IMR-90 (cell line): ENCODE data around the gene PTEN. TPM values are rescaled to one million over a fixed set of nuclear protein-coding genes. Genes with fewer than 3 reads are reported as not detected.

ENCODE experiments used
- ATAC-seq: fragments of 200-7000 bp; cut with Tn5 transposase; 2 replicates; pipeline ENCODE4 v1.9.1; 2020; ENCODE audit warnings: low read depth, mild to moderate bottlenecking, moderate library complexity
- BruUV-seq: library from RNA; stranded (reverse); fragments of 400-500 nt; replicated peaks from 2 replicates; lab custom pipeline; 2021; lab: Mats Ljungman, UMichigan
- CTCF ChIA-PET: fragments of 300-600 bp; formaldehyde crosslinking; extraction: SDS; loops from one replicate; lab custom pipeline; 2021; ENCODE audit warnings: antibody characterized with exemption; lab: Yijun Ruan, JAX
- POLR2A ChIA-PET: fragments of 300-600 bp; sonication (Branson Sonifier 250); formaldehyde crosslinking; loops from one replicate; lab custom pipeline; 2022; ENCODE audit warnings: antibody characterized with exemption; ENCODE audit not compliant: unreplicated experiment; lab: Charles Lee
- DNase-seq: peaks from one replicate; pipeline ENCODE4 v3.0.0; 2013
- H2AFZ ChIP-seq: replicated peaks from 2 replicates; pipeline ENCODE3; 2013; ENCODE audit warnings: low read length, mild to moderate bottlenecking; ENCODE audit not compliant: poor library complexity
- H2AK5ac ChIP-seq: 2 replicates; pipeline ENCODE4 v1.6.1; 2013; ENCODE audit warnings: low read depth, low read length, inconsistent platforms
- H2AK9ac ChIP-seq: replicated peaks from 2 replicates; pipeline ENCODE3; 2013; ENCODE audit warnings: mild to moderate bottlenecking, low read depth, low read length, moderate library complexity; ENCODE audit not compliant: poor library complexity
- H2BK120ac ChIP-seq: 2 replicates; pipeline ENCODE4 v1.6.1; 2013; ENCODE audit warnings: low read depth, low read length, inconsistent platforms
- H2BK15ac ChIP-seq: 3 replicates; pipeline ENCODE4 v1.6.1; 2013; ENCODE audit warnings: low read depth, low read length, inconsistent platforms
- H2BK20ac ChIP-seq: 2 replicates; pipeline ENCODE4 v1.6.1; 2013; ENCODE audit warnings: low read depth, mild to moderate bottlenecking, inconsistent platforms, low read length, moderate library complexity
- H2BK5ac ChIP-seq: 2 replicates; pipeline ENCODE4 v1.6.1; 2013; ENCODE audit warnings: mild to moderate bottlenecking, low read depth, low read length, inconsistent platforms; ENCODE audit not compliant: poor library complexity, severe bottlenecking
- H3K14ac ChIP-seq: replicated peaks from 2 replicates; pipeline ENCODE4 v1.6.1; 2013; ENCODE audit warnings: low read depth, low read length, inconsistent platforms
- H3K18ac ChIP-seq: 2 replicates; pipeline ENCODE4 v1.6.1; 2013; ENCODE audit warnings: low read depth, low read length, control low read depth
- H3K23ac ChIP-seq: 2 replicates; pipeline ENCODE4 v1.6.1; 2013; ENCODE audit warnings: low read depth, low read length, inconsistent platforms
- H3K27ac ChIP-seq: 2 replicates; pipeline ENCODE4 v1.5.1; 2013; ENCODE audit warnings: mild to moderate bottlenecking, control low read depth, low read length; ENCODE audit not compliant: insufficient read depth
- H3K27me3 ChIP-seq: 2 replicates; pipeline ENCODE4 v1.6.1; 2013; ENCODE audit warnings: low read length; ENCODE audit not compliant: control insufficient read depth, insufficient read depth
- H3K36me3 ChIP-seq: 2 replicates; pipeline ENCODE4 v1.6.1; 2013; ENCODE audit warnings: low read length, mixed read lengths; ENCODE audit not compliant: control insufficient read depth, insufficient read depth
- H3K4ac ChIP-seq: 2 replicates; pipeline ENCODE4 v1.6.1; 2013; ENCODE audit warnings: low read depth, low read length, inconsistent platforms
- H3K4me1 ChIP-seq: 2 replicates; pipeline ENCODE4 v1.6.1; 2013; ENCODE audit warnings: low read length, mixed read lengths; ENCODE audit not compliant: control insufficient read depth, insufficient read depth
- H3K4me2 ChIP-seq: 2 replicates; pipeline ENCODE4 v1.6.1; 2013; ENCODE audit warnings: low read depth, mild to moderate bottlenecking, control low read depth, low read length, moderate library complexity
- H3K4me3 ChIP-seq: 2 replicates; pipeline ENCODE4 v1.5.1; 2013; ENCODE audit warnings: low read depth, mild to moderate bottlenecking, control low read depth, low read length, moderate library complexity; ENCODE audit not compliant: insufficient read depth
- H3K56ac ChIP-seq: 2 replicates; pipeline ENCODE4 v1.6.1; 2013; ENCODE audit warnings: low read length, inconsistent platforms; ENCODE audit not compliant: insufficient read depth; ENCODE audit errors: extremely low read depth
- H3K79me1 ChIP-seq, 2 experiments: 2 replicates each; pipeline ENCODE4 v1.6.1; 2013; ENCODE audit warnings: low read length in 2 of 2, inconsistent platforms in 1 of 2, low read depth in 1 of 2
- H3K9ac ChIP-seq: 2 replicates; pipeline ENCODE4 v1.6.1; 2013; ENCODE audit warnings: low read depth, low read length, control low read depth
- H3K9me1 ChIP-seq: 2 replicates; pipeline ENCODE4 v1.6.1; 2013; ENCODE audit warnings: low read length, inconsistent platforms; ENCODE audit not compliant: insufficient read depth
- H3K9me3 ChIP-seq: 2 replicates; pipeline ENCODE4 v1.6.1; 2013; ENCODE audit warnings: low read length; ENCODE audit not compliant: control insufficient read depth, insufficient read depth
- H4K20me1 ChIP-seq: 2 replicates; pipeline ENCODE4 v1.6.1; 2013; ENCODE audit warnings: low read length, inconsistent platforms; ENCODE audit not compliant: insufficient read depth
- H4K5ac ChIP-seq: 2 replicates; pipeline ENCODE4 v1.6.1; 2013; ENCODE audit warnings: mild to moderate bottlenecking, low read depth, low read length, control low read depth
- H4K8ac ChIP-seq, 2 experiments: 2 replicates each; pipeline ENCODE4 v1.6.1; 2013; ENCODE audit warnings: low read depth in 2 of 2, low read length in 2 of 2, control low read depth in 1 of 2, inconsistent platforms in 1 of 2
- H4K91ac ChIP-seq: 2 replicates; pipeline ENCODE4 v1.6.1; 2013; ENCODE audit warnings: low read depth, low read length, inconsistent platforms; ENCODE audit not compliant: insufficient read depth
- BHLHE40 ChIP-seq: fragments of 150-350 bp; IDR thresholded peaks from 2 replicates; pipeline ENCODE4 v1.6.1; 2016; ENCODE audit warnings: mild to moderate bottlenecking, low read depth, low read length
- ELK1 ChIP-seq: fragments of 150-350 bp; IDR thresholded peaks from 2 replicates; pipeline ENCODE4 v1.6.1; 2016; ENCODE audit warnings: low read depth, mild to moderate bottlenecking, low read length, moderate library complexity, borderline replicate concordance
- FOS ChIP-seq: fragments of 150-350 bp; IDR thresholded peaks from 2 replicates; pipeline ENCODE4 v1.6.1; 2016; ENCODE audit warnings: low read depth, low read length
- MAFK ChIP-seq: IDR thresholded peaks from 2 replicates; pipeline ENCODE4 v1.6.1; 2012; ENCODE audit warnings: low read depth, low read length, improper control_type of control experiment
- MAZ ChIP-seq: IDR thresholded peaks from 2 replicates; pipeline ENCODE4 v1.6.1; 2012; ENCODE audit warnings: low read depth, mild to moderate bottlenecking, low read length, improper control_type of control experiment, moderate library complexity, borderline replicate concordance
- MXI1 ChIP-seq: IDR thresholded peaks from 2 replicates; pipeline ENCODE4 v1.6.1; 2012; ENCODE audit warnings: low read depth, mild to moderate bottlenecking, low read length, moderate library complexity, borderline replicate concordance
- NFE2L2 ChIP-seq: fragments of 150-350 bp; IDR thresholded peaks from 2 replicates; pipeline ENCODE4 v1.6.1; 2016; ENCODE audit warnings: low read depth, mild to moderate bottlenecking, low read length
- RAD21 ChIP-seq: IDR thresholded peaks from 2 replicates; pipeline ENCODE4 v1.6.1; 2012; ENCODE audit warnings: low read length, improper control_type of control experiment
- RCOR1 ChIP-seq: IDR thresholded peaks from 2 replicates; pipeline ENCODE4 v1.6.1; 2012; ENCODE audit warnings: mild to moderate bottlenecking, low read length, improper control_type of control experiment; ENCODE audit not compliant: insufficient replicate concordance
- SMC3 ChIP-seq: fragments of 150-350 bp; IDR thresholded peaks from 2 replicates; pipeline ENCODE4 v1.6.1; 2016; ENCODE audit warnings: low read depth, mild to moderate bottlenecking, antibody characterized with exemption, low read length, moderate library complexity
- USF2 ChIP-seq: fragments of 150-350 bp; IDR thresholded peaks from 2 replicates; pipeline ENCODE4 v1.6.1; 2017; ENCODE audit warnings: mild to moderate bottlenecking, antibody characterized with exemption, low read length, low read depth
- WGBS, 2 experiments: methylation state at CpG; one replicate each; pipeline versions ENCODE4 v1.1.5 to v1.1.7; 2013; ENCODE audit warnings: missing lambda C conversion rate in 2 of 2; ENCODE audit not compliant: insufficient read length in 1 of 2; ENCODE audit errors: extremely low coverage in 2 of 2; 5-methylcytosine and 5-hydroxymethylcytosine counted together
- dilution Hi-C: fragments of 300-500 bp; cut with HindIII; formaldehyde crosslinking; loops from one replicate; pipeline ENCODE4 v1.14.3; 2018; ENCODE audit warnings: low sequenced_read_pairs; ENCODE audit not compliant: unreplicated experiment
- in situ Hi-C: fragments of 300-500 bp; cut with MboI; formaldehyde crosslinking; loops from 3 replicates; pipeline ENCODE4 v1.14.3; 2019; ENCODE audit warnings: low sequenced_read_pairs, inconsistent platforms, mixed read lengths
- intact Hi-C: fragments of 100-400 bp; cut with micrococcal nuclease; formaldehyde crosslinking; loops from 2 replicates; pipeline ENCODE4 v1.10.0; 2022
- polyA plus RNA-seq, 3 experiments: library from polyadenylated mRNA; depleted of rRNA; stranded (reverse); fragments of >200 nt; gene quantifications; 2 replicates each; pipeline ENCODE4 v1.2.3, GENCODE V29; 2012; ENCODE audit warnings: low replicate concordance in 1 of 3
- total RNA-seq: library from RNA; depleted of rRNA; stranded (reverse); fragments of >200 nt; gene quantifications from 2 replicates; pipeline ENCODE4 v1.2.3, GENCODE V29; 2012

Gene PTEN
- total and polyA plus RNA-seq, 2 of the 4 experiments (the other 2 are of a cell fraction) = 12.0 to 38.9 TPM

GRCh38 chr10:87920538-87920937, 57.1 kb downstream of the PTEN start:
- Histone ChIP-seq H4K20me1 (peaks cover 88% of the 10 kb centered on the region), H3K4ac (no peak overlapping the region), H3K9ac (no peak overlapping the region), H3K23ac (no peak overlapping the region), H2BK15ac (no peak overlapping the region), H2BK120ac (no peak overlapping the region), H3K56ac (no peak overlapping the region), H3K36me3 (0 out of 2 replicates have a peak, but pooled peaks cover under 1% of the 10 kb centered on the region), H2BK5ac (no peak overlapping the region), H2AK5ac (no peak overlapping the region), H4K91ac (no peak overlapping the region), H3K27me3 (no peaks in the 10 kb centered on the region), H2AK9ac (no peak overlapping the region), H2AFZ (no peak overlapping the region), H4K8ac (no peak overlapping the region), H3K14ac (no peak overlapping the region), H3K4me3 (no peak overlapping the region), H3K4me2 (no peak overlapping the region), H3K79me1 (peaks cover 22 to 58% of the 10 kb centered on the region in 2 experiments), H3K9me3 (no peaks in the 10 kb centered on the region), H2BK20ac (no peak overlapping the region), H3K18ac (no peak overlapping the region), H3K4me1 (peaks cover under 1% of the 10 kb centered on the region; the same call in 1 of the 2 replicates), H3K27ac (no peak overlapping the region), H4K5ac (no peak overlapping the region), H3K9me1 (peaks cover 11% of the 10 kb centered on the region)
- no peak for TF ChIP-seq MXI1
- no peak for TF ChIP-seq BHLHE40
- TF ChIP-seq RAD21 = no peak
- no peak for TF ChIP-seq RCOR1
- no peak for TF ChIP-seq FOS
- TF ChIP-seq USF2 = no peak
- no peak for TF ChIP-seq NFE2L2
- no peak for TF ChIP-seq SMC3
- no peak for TF ChIP-seq MAZ
- TF ChIP-seq ELK1 = no peak
- no peak for TF ChIP-seq MAFK
- no TSS peak for BruUV-seq
- dilution Hi-C loops (no loop called here), in situ Hi-C loops (no loop called here), intact Hi-C loops (no loop called here)
- WGBS, 2 experiments = no CpG with 5 or more reads among the region's 4 CpGs
- POLR2A ChIA-PET = no interaction called here
- CTCF ChIA-PET = no interaction called here
- DNase-seq (no peak), ATAC-seq (no peak)
